Fibroblast of villous mesenchyme (primary cell): Measurements from ENCODE around the gene CIAPIN1. TPM values are rescaled to one million over a fixed set of nuclear protein-coding genes. Genes with fewer than 3 reads are reported as not detected.
A peak's percentile ranks its signal among the peaks of the same experiment; 100 is the strongest.

ENCODE experiments used
- DNase-seq: peaks from one replicate; pipeline ENCODE4 v3.0.0-alpha.2; 2010; ENCODE audit warnings: low read depth
- H3K4me3 ChIP-seq: 2 replicates; pipeline ENCODE4 v1.5.1; 2011; ENCODE audit warnings: low read depth, mild to moderate bottlenecking, low read length
- total RNA-seq: library from RNA; depleted of rRNA; stranded (reverse); fragments of >200 nt; gene quantifications from 2 replicates; pipeline ENCODE4 v1.2.3, GENCODE V29; 2012
- TF ChIP-seq, protein P1 (sequence below): IDR thresholded peaks from 2 replicates; pipeline ENCODE4 v1.5.1; 2012; ENCODE audit warnings: low read depth, mild to moderate bottlenecking, low read length; ENCODE audit not compliant: insufficient read depth

The CIAPIN1 gene
- total RNA-seq, 1 donor, result 62.6 TPM

- no peak for DNase-seq
- TF ChIP-seq, protein P1, sequence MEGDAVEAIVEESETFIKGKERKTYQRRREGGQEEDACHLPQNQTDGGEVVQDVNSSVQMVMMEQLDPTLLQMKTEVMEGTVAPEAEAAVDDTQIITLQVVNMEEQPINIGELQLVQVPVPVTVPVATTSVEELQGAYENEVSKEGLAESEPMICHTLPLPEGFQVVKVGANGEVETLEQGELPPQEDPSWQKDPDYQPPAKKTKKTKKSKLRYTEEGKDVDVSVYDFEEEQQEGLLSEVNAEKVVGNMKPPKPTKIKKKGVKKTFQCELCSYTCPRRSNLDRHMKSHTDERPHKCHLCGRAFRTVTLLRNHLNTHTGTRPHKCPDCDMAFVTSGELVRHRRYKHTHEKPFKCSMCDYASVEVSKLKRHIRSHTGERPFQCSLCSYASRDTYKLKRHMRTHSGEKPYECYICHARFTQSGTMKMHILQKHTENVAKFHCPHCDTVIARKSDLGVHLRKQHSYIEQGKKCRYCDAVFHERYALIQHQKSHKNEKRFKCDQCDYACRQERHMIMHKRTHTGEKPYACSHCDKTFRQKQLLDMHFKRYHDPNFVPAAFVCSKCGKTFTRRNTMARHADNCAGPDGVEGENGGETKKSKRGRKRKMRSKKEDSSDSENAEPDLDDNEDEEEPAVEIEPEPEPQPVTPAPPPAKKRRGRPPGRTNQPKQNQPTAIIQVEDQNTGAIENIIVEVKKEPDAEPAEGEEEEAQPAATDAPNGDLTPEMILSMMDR, result no peak
- H3K4me3 ChIP-seq, result peak overlapping the region; percentile 90
Measured at GRCh38 chr16:57485091-57485915, 38.1 kb upstream of the CIAPIN1 start.

GRCh38 chr16:57484515-57485005 lies 37.4 kb upstream of the CIAPIN1 start:
- H3K4me3 ChIP-seq, result no peak overlapping the region
- DNase-seq, result no peak
- TF ChIP-seq, protein P1, result no peak

- H3K4me3 ChIP-seq, result no peak overlapping the region
- TF ChIP-seq, protein P1, result no peak
- no peak for DNase-seq
Measured at GRCh38 chr16:57483725-57484514, 36.7 kb upstream of the CIAPIN1 start.

GRCh38 chr16:57482845-57483545 lies 35.8 kb upstream of the CIAPIN1 start:
- TF ChIP-seq, protein P1, result no peak
- no peak overlapping the region for H3K4me3 ChIP-seq
- DNase-seq, result no peak

DNA sequence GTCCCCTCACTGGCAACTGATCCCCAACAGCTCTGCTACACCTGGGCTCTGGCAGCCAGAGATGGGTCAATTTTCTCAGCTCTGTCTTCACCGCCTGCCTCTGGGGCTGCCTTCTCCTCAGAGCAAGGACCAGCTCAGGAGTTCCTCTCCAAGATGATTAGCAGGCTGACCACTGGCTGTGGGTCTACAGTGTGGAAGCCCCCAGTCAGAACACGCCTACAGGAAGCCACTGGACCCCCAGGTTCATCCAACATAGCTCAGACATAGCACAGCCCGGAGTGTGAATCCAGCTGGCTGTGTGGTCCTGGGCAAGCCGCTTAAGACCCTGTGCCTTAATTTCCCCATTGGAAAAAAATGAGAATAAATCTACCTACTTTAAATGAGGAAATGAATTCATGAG lies 34.2 kb upstream of the CIAPIN1 start:
- no peak overlapping the region for H3K4me3 ChIP-seq
- DNase-seq, result no peak
- TF ChIP-seq, protein P1, result no peak

GRCh38 chr16:57480754-57481230 lies 33.6 kb upstream of the CIAPIN1 start:
- DNase-seq, result no peak
- H3K4me3 ChIP-seq, result no peak overlapping the region
- TF ChIP-seq, protein P1, result no peak
